HG03108 (cell line): Measurements from ENCODE around the gene CUL3.
"Not testable (repeated sequence)": the region's sequence is repeated elsewhere in the genome, so short reads cannot be mapped to it uniquely, and the experiment has no call there.

Experiments used
- ATAC-seq: cut with Tn5 transposase; IDR thresholded peaks from one replicate; pipeline ENCODE4 v1.9.1; 2021; ENCODE audit warnings: moderate library complexity; ENCODE audit not compliant: unreplicated experiment

The CUL3 gene

DNA sequence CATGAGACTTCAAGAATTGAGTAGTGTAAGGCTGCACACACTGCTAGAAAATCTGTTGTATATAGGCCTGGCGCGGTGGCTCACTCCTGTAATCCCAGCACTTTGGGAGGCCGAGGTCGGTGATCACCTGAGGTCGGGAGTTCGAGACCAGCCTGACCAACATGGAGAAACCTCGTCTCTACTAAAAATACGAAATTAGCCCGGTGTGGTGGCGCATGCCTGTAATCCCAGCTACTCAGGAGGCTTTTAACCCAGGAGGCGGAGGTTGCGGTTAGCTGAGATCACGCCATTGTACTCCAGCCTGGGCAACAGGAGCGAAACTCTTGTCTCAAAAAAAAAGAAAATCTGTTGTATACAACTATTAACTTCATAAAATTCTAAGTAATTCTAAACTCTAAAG, 2.1 kb downstream of the CUL3 start:
- not testable (repeated sequence) for ATAC-seq

DNA sequence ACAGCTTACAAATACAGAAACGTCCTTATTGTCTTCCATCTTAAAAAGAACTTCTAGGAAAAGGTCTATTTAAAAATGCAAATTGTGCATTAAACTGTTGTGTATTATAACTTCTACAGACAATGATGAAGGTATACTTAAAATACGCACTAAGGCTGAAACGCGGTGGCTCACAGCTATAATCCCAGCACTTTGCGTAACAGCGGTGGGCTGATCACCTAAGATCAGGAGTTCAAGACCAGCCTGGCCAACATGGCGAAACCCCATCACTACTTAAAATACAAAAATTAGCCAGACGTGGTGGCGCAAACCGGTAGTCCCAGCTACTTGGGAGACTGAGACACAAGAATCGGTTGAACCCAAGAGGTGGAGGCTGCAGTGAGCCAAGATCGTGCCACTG, 4.9 kb downstream of the CUL3 start:
- ATAC-seq = no peak

DNA sequence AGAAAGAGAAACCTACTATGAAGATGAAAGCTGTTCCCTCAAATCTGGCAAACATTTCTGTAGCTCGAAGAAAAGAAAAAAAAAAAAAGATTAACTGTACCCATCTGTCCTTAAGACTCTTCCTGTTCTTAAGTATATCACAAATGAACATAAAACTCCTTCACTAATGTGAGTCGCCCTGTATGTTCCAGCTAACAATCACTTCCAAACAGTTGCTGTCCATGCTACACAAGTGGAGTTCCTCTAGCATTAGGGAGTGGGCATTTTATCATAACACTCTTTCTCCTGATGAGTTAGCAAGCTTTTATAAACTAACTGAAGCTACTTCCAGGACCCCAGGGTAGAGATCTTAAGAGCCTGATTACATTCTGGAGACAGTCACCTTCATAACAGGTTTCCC, 5.8 kb downstream of the CUL3 start:
- ATAC-seq = no peak

DNA sequence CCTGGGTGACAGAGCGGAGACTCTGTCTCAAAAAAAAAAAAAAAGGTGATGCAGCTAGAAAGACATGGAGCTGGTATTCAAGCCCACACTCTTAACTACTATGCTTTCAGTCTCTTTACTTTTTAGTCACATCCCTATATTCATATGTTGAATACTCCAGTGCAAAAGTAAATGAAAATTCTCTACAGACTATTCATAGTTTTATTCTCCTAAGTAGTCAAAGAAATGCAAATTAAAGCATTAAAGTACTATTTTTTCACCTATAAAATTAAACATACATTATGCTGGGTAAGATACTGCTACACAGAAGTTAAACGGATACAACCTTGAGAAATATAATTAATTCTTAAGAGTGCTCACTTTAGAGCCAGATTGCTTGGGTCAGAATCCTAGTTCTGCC, 7.6 kb downstream of the CUL3 start:
- ATAC-seq = no peak

DNA sequence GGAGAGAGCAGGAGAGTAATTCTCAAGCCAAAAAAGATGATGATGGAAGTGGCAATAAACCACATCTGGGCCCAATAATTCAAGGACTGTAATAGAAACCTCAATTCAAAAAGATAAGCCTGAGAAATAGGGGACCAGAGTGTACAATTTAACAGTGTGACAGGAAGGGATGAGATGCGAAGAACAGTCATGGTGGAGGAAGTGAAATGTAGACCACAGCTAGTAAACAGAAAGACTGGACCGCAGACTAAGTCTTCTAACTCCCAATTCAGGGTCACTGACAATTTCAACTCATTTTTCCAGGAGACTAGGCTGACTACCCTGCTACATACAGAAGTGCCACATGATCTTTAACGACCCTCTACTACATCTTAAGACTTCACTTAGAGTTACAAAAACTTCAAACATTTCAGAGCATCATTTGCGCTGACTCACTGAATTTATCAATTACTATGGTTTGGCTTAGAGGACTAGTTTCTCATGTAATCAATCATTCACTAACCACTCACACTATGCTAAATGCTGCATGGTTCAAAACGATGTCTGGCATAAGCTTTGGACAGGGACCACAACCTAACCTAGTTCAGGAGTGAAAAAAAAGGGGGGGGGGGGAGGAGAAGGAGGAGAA, 9.0 kb downstream of the CUL3 start:
- peak; percentile 79 for ATAC-seq

DNA sequence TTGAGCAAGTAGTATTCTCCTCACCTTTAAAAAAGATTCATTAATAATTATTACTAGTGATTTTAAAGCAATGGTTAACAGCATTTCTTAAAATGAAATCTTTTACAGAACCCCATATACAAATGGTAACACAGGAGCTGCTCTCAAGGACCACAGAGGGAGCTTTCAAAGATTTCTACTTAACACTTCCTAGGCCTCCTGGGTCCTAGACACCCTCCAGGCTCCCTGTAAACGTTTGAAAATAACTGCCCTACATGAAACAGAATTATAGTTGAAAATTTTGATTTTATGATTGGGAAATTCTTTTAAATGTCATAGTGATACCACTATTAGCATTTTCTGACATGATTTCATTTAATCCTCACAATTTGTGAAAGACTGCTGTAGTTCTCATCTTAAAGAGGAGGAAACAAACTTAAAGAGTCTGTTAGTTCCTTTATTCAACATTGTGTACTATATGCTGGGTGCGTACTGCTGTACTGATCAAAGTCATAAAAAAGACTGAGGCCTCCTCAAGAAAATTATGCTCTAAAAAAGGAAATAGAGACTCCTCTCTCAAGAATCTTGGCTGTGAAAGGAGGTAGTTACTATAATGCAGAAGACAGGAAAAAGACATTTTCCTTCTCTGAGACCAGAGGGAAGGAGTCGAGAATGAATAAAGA, 10.6 kb downstream of the CUL3 start:
- ATAC-seq = no peak

DNA sequence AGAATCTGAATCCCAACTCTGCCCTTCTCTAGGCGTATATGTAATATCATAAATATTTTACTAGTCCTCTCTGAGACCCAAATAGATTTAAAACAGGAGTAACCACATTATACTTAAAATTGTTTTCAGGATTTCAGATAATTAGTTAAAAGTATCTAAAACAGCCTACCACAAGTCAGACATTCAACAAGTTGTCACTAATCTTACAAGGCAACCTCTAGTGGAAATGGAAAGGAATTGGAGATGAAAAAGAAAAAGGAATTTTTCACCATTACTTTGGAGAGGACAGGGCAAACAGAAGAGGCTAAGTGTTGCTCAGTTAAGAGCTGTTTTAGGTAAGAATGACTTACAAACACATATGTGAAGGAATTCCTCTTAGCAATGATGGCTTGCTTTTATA, 11.4 kb downstream of the CUL3 start:
- no peak for ATAC-seq

DNA sequence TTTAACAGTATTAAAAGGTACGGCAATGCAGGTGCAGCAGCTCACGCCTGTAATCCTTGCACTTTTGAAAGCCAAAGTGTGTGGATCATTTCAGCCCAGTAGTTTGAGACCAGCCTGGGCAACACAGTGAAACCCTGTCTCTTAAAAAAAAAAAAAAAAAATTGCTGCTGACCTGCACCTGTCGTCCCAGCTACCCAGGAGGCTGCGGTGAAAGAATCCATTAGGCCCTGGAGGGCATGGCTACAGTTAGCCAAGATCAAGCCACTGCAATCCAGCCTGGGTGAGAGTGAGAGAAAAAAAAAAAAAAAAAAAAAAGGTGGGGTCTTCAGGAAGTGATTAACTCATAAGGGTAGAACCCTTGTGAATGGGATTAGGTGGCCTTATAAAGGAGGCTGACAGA, 12.8 kb downstream of the CUL3 start:
- ATAC-seq = no peak

DNA sequence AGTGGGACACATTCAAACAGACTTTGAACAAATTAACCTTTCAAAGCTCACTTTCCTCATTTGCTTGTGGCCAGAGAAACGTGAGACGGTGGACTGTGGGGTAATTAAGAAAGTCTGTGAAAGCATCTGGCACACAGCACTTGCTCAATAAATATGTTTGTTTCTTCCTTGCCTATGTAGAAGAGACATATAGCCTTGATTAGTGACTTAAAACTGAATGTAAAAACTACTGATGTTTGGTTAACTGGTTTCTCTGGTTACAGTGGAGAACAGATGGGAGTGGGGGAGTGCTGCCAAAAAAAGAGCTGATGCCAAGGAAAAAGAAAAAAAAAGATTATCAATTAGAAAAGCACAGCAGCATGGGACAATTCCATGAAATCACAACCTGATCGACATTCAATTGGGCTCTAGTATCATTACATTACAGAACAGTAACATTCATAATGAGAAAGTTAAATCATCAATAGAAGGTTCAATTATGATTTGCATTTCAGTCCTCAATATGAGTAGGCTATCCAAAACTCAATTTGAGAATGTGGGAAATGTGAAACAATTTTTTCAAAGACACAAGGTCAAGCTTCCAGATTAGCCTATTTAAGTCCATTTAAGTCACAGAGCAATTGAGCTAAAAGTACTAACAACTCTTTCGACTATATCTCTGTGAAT, 14.7 kb downstream of the CUL3 start:
- no peak for ATAC-seq

DNA sequence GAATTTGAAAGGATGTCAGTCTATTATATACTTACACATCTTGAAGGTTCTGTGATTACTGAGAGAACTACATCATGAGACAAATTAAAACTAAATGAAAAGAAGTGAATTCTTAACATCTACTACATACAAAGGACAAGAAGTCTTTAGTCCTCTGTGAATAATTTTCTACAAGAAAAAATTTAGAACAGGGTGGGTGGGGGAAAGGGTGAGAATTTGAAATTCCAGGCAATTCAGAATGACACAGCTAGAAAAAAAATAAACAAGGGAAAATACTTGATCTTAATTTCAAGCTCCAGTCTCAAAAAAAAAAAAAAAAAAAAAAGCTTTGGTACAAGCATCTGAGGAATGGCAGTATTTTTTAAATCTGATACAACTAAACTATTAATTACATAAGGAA, 15.5 kb downstream of the CUL3 start:
- ATAC-seq = no peak

DNA sequence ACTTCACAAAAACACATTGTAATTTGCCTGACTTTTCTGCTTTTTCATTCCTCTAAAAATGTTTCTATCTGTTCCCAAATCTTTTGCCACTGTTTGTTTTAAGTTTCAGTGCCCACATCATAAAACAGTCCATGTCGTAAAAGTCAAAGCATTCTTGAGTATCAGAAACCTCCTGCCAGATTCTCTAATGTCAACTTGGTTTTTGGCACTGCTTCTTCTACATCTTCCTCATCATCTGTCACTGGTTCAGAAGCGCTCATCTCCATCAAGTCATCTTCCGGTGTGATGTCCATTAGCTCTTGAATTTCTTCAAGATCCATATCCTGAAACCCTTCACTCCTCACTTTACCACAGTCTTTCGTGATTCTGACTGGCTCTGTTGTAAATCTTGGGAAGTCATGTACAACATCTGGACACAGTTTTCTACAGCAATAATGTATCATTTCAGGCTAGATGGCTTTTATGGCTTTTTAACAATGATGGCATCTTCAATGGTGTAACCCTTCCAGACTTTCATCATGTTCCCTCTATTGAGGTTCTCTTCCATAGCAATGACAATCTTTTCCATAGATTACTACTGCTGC, 19.6 kb downstream of the CUL3 start:
- no peak for ATAC-seq

DNA sequence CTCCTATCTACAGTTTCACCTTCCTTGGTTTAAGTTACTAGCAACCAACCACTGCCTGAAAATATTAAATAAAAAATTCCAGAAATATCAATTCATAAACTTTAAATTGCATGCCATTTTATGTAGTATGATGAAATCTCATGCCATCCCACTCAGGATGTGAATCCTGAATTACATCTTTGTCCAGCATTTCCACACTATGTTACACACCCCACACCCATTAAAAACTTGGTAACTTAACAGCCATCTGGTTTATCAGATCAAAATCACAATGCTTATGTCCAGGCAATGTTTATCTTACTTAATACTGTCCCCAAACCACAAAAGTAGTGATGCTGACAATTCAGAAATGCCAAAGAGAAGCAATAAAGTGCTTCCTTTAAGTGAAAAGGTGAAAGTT, 21.6 kb downstream of the CUL3 start:
- no peak for ATAC-seq

DNA sequence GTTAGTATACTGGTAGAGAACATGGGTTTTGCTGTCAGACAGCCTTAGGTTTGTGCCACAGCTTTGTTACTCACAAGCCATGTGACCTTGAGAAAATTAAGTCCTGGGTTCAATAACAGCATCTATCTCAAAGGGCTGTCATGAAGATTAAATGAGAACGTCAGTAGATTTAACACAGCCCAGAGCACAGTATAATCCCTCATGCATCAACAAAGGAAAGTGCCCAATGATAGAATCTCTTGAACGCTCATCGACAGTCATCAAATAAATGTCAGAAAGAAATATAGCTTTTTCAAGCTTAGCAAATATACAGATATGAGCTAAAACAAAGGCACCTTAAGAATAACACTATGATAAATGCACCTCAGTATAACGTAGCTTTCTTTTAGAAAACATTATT, 22.3 kb downstream of the CUL3 start:
- ATAC-seq = no peak

DNA sequence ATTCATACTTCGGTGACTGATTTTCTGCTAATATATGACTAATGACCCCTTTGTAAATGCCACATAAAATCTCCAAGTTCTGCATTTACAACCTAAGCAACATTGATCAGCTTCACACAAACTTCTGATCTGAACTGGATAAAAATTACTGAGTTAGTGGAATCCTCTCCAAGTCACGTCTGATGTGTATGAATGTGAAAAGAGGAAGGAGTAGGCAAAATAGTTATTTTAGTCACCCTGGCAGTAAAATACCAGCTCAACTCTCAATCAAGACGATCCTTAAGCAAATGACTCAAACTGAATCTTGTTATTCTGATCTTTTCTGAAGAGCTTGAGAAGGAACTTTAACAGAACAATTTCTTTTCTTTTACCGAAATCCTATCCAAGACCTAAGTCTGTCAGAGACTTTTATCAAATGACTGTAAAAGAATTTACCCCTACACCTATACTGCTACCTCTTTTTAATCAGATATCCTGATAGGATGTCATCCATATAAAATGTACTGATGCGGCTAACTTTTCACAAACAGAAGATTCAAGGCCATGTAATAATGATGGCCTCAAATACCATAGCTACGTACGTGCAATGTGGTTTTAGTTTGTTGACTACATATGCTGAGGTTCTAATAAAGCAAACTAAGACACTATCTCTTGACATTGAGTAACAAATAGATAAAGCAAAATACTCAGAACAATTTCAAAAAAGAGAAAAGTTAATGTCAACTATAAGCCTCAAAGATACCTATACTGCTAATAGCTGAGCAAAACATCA, 23.7 kb downstream of the CUL3 start:
- ATAC-seq = no peak

DNA sequence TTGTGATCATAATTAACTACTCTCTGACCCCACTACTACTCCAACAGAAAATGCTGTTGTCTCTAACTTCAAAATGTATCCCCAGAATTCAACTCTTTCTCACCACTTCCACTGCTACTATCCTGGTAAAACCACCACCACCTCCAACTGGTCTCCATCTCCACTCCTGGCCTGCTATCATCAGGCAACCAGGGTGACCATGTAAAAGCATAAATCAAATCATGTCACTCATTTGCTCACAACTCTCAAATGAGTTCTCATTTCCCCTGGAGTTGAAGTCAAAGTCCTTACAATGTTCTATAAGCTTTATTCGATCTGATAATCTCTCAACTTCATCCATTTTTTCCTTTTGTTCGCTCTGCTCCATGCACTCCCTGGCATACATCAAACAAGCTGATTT, 24.6 kb downstream of the CUL3 start:
- no peak for ATAC-seq

DNA sequence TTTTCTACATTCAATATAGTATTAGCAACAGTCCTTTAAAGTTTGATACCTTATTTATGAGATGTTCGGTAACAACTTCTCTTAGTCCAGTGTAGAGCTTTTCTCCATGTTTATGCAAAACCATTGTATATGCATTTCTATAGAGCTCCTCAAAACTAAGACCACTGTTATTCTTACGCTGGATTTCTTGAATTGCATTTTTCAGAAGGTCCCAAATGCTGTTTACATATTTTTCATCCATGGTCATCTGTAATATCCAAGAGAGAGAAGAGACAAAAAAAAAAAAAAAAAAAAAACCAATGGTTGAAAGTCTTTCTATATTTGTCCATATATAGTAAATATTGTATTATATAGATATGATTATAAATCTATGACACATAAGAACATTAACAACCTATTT, 27.6 kb downstream of the CUL3 start:
- ATAC-seq = no peak

DNA sequence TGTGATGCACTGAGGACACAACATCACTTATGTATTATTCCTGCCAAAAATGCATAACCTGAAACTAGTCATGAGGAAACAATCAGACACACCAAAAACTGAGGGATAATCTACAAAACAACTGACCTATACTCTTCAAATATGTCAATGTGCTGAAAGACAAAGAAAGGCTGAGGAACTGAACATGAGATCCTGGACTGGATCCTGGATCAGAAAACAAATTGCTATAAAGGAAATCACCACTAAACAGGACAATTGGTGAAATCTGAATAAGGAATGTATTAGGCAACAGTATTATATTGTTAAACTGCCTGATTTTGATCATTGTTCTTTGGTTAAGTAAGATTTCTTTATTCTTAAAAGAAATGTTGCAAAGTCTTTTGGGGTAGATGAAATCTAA, 28.8 kb downstream of the CUL3 start:
- no peak for ATAC-seq

DNA sequence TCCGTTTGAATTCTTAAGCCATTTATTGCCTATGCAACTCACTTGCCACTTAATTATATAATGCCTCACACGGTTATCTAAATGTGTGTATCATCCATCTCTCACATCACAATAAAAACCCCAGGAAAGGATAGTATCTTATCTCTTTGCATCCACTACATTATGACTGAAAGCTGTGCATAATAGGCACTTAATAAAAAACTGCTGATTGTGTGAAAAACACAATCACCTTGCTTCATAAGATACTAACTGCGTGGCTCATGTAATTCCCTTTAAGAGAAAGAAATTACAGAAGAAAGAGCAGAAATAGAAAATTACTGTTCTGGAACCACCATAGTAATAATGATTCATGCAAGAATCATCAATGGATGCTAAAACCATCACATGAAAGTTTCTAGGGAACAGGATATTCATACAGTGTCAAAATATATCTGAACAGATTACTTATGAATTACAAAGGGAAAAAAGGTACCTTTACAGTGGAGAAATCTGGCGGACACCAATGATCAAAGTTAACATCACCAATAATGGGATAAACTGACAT, 29.3 kb downstream of the CUL3 start:
- ATAC-seq = no peak

DNA sequence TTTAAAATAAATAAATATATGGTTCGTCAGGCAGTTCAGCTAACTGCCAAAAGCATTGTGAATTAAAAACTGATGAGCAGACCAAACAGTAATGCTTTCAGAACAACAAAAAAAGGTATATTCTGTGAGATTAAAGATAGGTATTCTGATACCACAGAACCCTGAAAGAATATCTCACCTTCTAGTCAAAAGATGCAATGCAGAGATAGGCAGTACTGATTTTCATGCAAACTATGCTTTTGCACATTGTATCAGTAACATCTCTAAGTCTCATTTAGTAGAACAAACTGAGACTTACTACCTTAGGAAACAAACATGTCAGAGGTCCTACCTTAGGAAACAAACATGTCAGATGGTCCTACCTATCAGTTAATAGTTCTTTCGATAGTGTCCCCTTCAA, 32.4 kb downstream of the CUL3 start:
- ATAC-seq = no peak

DNA sequence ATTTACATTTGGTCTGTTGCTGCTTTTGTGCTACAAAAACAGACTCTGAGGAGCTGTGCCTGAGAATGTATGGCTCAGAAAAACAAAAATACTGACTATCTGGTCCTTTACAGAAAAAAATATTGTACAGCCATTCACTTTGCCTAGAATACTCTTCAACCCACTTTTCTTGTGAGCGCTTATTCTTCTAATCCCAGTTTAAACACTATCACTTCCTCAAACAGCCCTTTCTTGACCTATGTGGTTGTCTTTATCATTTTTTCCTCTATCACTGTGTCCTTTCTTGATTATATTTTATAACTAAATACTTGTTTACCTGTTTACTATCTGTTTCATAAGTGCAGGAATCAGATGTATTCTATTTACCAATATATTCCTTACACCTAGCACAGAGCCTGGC, 33.5 kb downstream of the CUL3 start:
- no peak for ATAC-seq

DNA sequence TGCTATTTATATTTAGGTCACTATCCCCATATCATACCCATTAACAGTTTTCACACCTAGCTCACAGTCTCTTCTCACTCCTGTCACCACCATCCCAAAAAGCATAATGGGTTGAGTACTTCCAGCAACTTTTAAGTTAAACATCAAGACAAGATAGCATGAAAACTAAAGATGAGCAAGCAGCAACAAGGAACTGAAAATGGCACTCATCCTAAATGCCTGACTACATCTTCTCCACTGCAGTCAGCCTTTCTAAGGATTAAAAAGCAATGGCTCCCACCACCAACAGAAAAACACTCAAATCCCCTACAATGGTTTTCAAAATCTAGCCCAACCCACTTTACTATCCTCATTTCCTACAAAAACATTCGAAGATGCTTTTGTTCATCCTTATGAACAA, 38.2 kb downstream of the CUL3 start:
- ATAC-seq = no peak
